Muscle of leg (tissue), 16 donors: ENCODE data around the gene BIRC7. TPM values are rescaled to one million over a fixed set of nuclear protein-coding genes. Genes with fewer than 3 reads are reported as not detected.

ENCODE experiments used
- DNase-seq: peaks from one replicate; pipeline ENCODE4 v3.0.0; 2013
- H3K27ac ChIP-seq: one replicate; pipeline ENCODE4 v1.5.1; 2013; ENCODE audit warnings: mild to moderate bottlenecking, low read length, control low read depth
- H3K27me3 ChIP-seq: one replicate; pipeline ENCODE4 v1.6.1; 2013; ENCODE audit warnings: low read length; ENCODE audit not compliant: control insufficient read depth, insufficient read depth
- H3K36me3 ChIP-seq: one replicate; pipeline ENCODE4 v1.6.1; 2013; ENCODE audit warnings: low read length; ENCODE audit not compliant: control insufficient read depth, insufficient read depth
- H3K4me1 ChIP-seq: one replicate; pipeline ENCODE4 v1.6.1; 2013; ENCODE audit warnings: low read length; ENCODE audit not compliant: control insufficient read depth, insufficient read depth
- H3K4me3 ChIP-seq: one replicate; pipeline ENCODE4 v1.5.1; 2013; ENCODE audit warnings: low read length, control low read depth
- H3K9me3 ChIP-seq: replicated peaks from 2 replicates; pipeline ENCODE4 v1.6.1; 2013; ENCODE audit warnings: low read depth, low read length; ENCODE audit not compliant: control insufficient read depth
- WGBS: methylation state at CpG from one replicate; pipeline ENCODE4 v1.1.5; 2013; ENCODE audit warnings: missing lambda C conversion rate; ENCODE audit not compliant: insufficient coverage; 5-methylcytosine and 5-hydroxymethylcytosine counted together
- long read RNA-seq, 11 donors: transcript quantifications; one replicate each; lab custom pipeline, GENCODE V29; 2026
- polyA plus RNA-seq, 8 donors: library from polyadenylated mRNA; unstranded; fragments of 120-200 nt; gene quantifications; one replicate each; pipeline versions ENCODE4 v1.2.1 to v1.2.3, GENCODE V29; 2013; ENCODE audit warnings: inconsistent platforms in 1 of 8, low replicate concordance in 1 of 8; ENCODE audit not compliant: insufficient read length in 8 of 8, insufficient read depth in 1 of 8
- total RNA-seq: library from RNA; stranded (reverse); fragments of 120-200 nt; gene quantifications from one replicate; pipeline ENCODE4 v1.2.4, GENCODE V29; 2013

The BIRC7 gene, protein sequence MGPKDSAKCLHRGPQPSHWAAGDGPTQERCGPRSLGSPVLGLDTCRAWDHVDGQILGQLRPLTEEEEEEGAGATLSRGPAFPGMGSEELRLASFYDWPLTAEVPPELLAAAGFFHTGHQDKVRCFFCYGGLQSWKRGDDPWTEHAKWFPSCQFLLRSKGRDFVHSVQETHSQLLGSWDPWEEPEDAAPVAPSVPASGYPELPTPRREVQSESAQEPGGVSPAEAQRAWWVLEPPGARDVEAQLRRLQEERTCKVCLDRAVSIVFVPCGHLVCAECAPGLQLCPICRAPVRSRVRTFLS
- total RNA-seq (0.13 TPM), polyA plus RNA-seq (under 1 TPM in 4 of 8 donors, not detected in 4; 0.19 to 0.61 (median 0.23) TPM)
- long read RNA-seq, donor 1, result 0 reads
- long read RNA-seq, donor 2, result 0 reads
- long read RNA-seq, donor 3, result 0 reads
- long read RNA-seq, donor 4, result 0 reads
- long read RNA-seq, donor 5, result 0 reads
- long read RNA-seq, donor 6, result 0 reads
- long read RNA-seq, donor 7, result 0 reads
- long read RNA-seq, donor 8, result 0 reads
- long read RNA-seq, donor 9, result 0 reads
- long read RNA-seq, donor 10, result 0 reads
- long read RNA-seq, donor 11, result 0 reads

- Histone ChIP-seq H3K27ac (no peak within 1 kb of the TSS), H3K27me3 (peaks cover 17% of the 10 kb centered on the region), H3K36me3 (no peaks in the 10 kb centered on the region), H3K4me3 (no peak within 1 kb of the TSS), H3K4me1 (peaks cover 33% of the 10 kb centered on the region), H3K9me3 (no peaks in the 10 kb centered on the region)
- 32% methylated on average over 15 of the region's 17 CpGs for WGBS
- no peak for DNase-seq
Measured at GRCh38 chr20:63235399-63235983, at the start of gene BIRC7. BIRC7 (plus strand) TSS chr20:63235905; CDS start chr20:63236097, 192 bp downstream.

- H3K27me3 ChIP-seq, result peaks cover 18% of the 10 kb centered on the region
- no peaks in the 10 kb centered on the region for H3K4me1 ChIP-seq
- no peak for DNase-seq
- no peaks in the 10 kb centered on the region for H3K9me3 ChIP-seq
- H3K4me3 ChIP-seq, result no peak overlapping the region
- no peak overlapping the region for H3K27ac ChIP-seq
- H3K36me3 ChIP-seq, result no peaks in the 10 kb centered on the region
- 91% methylated on average over 7 of the region's 8 CpGs for WGBS
Measured at GRCh38 chr20:63186084-63186483, 49.6 kb upstream of the BIRC7 start.

GRCh38 chr20:63186528-63187316 lies 49.0 kb upstream of the BIRC7 start:
- no peaks in the 10 kb centered on the region for H3K9me3 ChIP-seq
- no peaks in the 10 kb centered on the region for H3K4me1 ChIP-seq
- no peak for DNase-seq
- H3K4me3 ChIP-seq, result no peak overlapping the region
- H3K36me3 ChIP-seq, result no peaks in the 10 kb centered on the region
- peaks cover 14% of the 10 kb centered on the region for H3K27me3 ChIP-seq
- no peak overlapping the region for H3K27ac ChIP-seq
- 73% methylated on average over 7 of the region's 8 CpGs for WGBS

GRCh38 chr20:63187338-63188158 lies 48.2 kb upstream of the BIRC7 start:
- H3K27me3 ChIP-seq, result peaks cover 7% of the 10 kb centered on the region

DNA sequence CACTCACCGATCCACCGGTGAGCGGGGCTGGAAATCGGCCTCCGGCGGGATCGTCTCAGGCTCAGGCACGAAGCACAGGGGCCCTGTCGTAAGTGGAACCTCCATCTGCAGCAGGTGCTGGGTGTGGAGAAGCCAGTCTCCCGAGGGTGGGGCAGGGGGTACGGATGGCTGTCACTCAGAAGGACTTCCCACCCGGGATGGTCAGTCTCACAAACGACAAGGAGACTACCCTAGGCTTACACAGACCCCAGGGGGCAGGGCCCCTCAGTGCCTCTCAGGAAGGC lies 47.6 kb upstream of the BIRC7 start:
- Histone ChIP-seq H3K27me3 (peaks cover 2% of the 10 kb centered on the region), H3K4me1 (no peaks in the 10 kb centered on the region), H3K36me3 (no peaks in the 10 kb centered on the region), H3K27ac (no peak overlapping the region), H3K4me3 (no peak overlapping the region), H3K9me3 (no peaks in the 10 kb centered on the region)
- 63% methylated on average over 11 of the region's 13 CpGs for WGBS
- DNase-seq, result no peak

More at GRCh38 chr20:63187338-63188158, 48.2 kb upstream of the BIRC7 start:
- Histone ChIP-seq H3K4me1 (no peaks in the 10 kb centered on the region), H3K36me3 (no peaks in the 10 kb centered on the region), H3K27ac (no peak overlapping the region), H3K9me3 (no peaks in the 10 kb centered on the region), H3K4me3 (no peak overlapping the region)
- DNase-seq, result no peak
- 48% methylated on average over 4 of the region's 7 CpGs for WGBS

DNA sequence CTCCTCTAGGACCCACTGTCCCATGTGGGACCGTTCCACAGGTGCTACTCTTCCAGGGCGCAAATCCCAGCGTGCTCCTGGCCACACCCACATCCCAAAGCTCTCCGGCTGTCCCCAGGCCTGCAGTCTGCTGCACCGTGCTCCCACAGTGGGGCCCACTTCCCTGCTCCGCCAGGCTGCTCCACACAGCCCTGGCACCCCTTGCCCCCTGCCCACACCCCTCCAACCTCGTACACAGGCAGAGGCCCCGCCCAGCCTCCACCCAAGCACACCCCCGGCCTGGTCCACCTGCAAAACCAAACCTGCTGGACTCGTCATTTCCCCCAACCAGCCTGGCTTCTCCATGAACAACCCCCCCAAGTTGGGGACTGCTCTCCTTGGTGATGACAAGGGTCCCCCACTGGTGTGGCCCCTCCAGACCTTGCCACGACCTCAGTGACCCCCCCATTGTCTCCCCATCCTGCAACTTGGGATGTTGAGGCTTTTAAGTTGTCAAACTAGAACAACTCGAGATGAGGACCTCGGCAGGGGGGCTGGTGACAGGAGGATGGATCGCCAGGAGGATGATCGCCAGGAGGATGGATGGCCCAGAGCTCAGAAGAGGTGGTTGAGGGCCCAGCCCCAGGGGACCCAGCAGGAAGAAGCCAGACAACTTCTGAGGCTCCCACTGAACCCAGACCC lies 46.9 kb upstream of the BIRC7 start:
- Histone ChIP-seq H3K27ac (no peak overlapping the region), H3K9me3 (no peaks in the 10 kb centered on the region), H3K4me1 (no peaks in the 10 kb centered on the region), H3K36me3 (no peaks in the 10 kb centered on the region), H3K27me3 (no peaks in the 10 kb centered on the region), H3K4me3 (no peak overlapping the region)
- WGBS, result 50% methylated on average over 12 of the region's 15 CpGs
- DNase-seq, result no peak

GRCh38 chr20:63189322-63189642 lies 46.4 kb upstream of the BIRC7 start:
- no peak overlapping the region for H3K4me3 ChIP-seq
- H3K9me3 ChIP-seq, result no peaks in the 10 kb centered on the region
- DNase-seq, result no peak
- H3K27ac ChIP-seq, result no peak overlapping the region
- peaks cover 3% of the 10 kb centered on the region for H3K36me3 ChIP-seq
- no peaks in the 10 kb centered on the region for H3K27me3 ChIP-seq
- WGBS, result 85% methylated on average over 4 of the region's 5 CpGs
- H3K4me1 ChIP-seq, result no peaks in the 10 kb centered on the region

DNA sequence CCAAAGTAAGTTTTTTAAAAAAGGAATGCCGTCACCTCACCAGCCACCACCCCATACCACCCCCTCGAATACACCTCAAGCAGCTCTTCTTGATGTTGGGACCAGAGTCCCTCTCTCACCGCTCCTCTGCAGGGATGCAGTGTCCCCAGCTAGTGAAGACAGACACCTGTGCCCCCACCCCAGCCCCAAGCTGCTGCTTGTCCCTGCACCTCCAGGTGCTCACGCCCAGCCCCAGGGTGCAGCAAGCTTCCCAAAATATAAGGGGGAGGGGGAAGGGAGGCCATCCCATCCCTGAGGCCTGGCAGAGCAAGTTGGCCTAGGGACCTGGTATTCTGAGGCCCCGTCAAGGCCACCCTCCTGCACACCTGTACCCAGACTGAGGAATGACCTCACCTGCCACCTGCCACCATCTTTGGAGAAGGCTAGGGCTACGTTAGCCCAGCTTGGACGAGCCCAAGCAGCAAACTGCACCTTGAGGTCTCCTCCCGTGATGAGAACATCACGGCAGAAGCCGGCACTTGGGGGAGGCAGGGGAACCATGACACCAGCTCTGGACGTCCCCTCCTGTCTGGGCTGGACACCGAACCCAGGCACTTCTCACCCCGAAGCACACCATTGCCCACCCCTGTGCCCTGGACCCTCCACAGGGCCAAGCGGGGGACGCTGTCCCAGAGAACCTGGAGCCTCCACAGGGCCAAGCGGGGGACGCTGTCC lies 45.7 kb upstream of the BIRC7 start:
- Histone ChIP-seq H3K36me3 (peaks cover 5% of the 10 kb centered on the region), H3K4me3 (no peak overlapping the region), H3K27me3 (no peaks in the 10 kb centered on the region), H3K9me3 (no peaks in the 10 kb centered on the region), H3K4me1 (no peaks in the 10 kb centered on the region), H3K27ac (no peak overlapping the region)
- no peak for DNase-seq
- WGBS, result 87% methylated on average over 12 of the region's 17 CpGs

DNA sequence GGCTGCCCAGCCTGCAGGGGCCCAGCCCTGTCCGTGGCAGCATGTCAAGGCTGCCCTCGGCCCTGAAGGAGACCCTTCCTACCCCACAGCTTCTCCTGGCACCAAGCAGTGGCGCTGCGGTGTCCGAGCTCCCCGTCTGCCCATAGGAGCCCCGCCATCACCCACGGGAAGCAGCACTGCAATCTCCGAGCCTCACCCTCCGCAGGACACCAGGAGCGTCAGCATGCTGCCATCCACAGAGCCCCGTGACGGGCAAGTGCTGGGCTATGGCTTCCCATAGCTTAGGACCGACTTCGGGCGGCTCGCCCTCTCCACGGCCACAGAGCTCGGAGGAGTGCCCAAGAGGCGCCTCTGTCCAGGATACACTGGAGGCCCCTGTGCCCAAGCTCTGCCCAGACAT lies 44.9 kb upstream of the BIRC7 start:
- no peaks in the 10 kb centered on the region for H3K27me3 ChIP-seq
- H3K27ac ChIP-seq, result no peak overlapping the region
- DNase-seq, result no peak
- H3K36me3 ChIP-seq, result peaks cover 13% of the 10 kb centered on the region
- WGBS, result 79% methylated on average over 19 of the region's 20 CpGs
- H3K4me3 ChIP-seq, result no peak overlapping the region
- H3K9me3 ChIP-seq, result no peaks in the 10 kb centered on the region
- H3K4me1 ChIP-seq, result no peaks in the 10 kb centered on the region
